Measurements from ENCODE around the gene NFS1. TPM values are rescaled to one million over a fixed set of nuclear protein-coding genes. Genes with fewer than 3 reads are reported as not detected.
"Not testable (repeated sequence)": the region's sequence is repeated elsewhere in the genome, so short reads cannot be mapped to it uniquely, and the experiment has no call there.

NFS1 gene
- total RNA-seq, 3 donors from 2014 or later: 29.0 to 39.4 (median 38.4) TPM

- not testable (repeated sequence) for H3K27me3 Mint-ChIP-seq (ENCODE audit: low read depth); ATAC-seq; H3K9me3 Mint-ChIP-seq; H3K4me3 Mint-ChIP-seq; DNase-seq
- Mint-ChIP-seq H3K4me1 (ENCODE audit: low read depth) (peaks cover 32% of the 10 kb centered on the region), H3K36me3 (ENCODE audit: insufficient read depth) (peaks cover 53% of the 10 kb centered on the region)
Measured at GRCh38 chr20:35706591-35707529, 7.7 kb upstream of the NFS1 start.

- H3K27me3 Mint-ChIP-seq (ENCODE audit: low read depth); H3K9me3 Mint-ChIP-seq; H3K4me3 Mint-ChIP-seq; DNase-seq; ATAC-seq: not testable (repeated sequence)
- peaks cover 22% of the 10 kb centered on the region for H3K4me1 Mint-ChIP-seq (ENCODE audit: low read depth)
- H3K36me3 Mint-ChIP-seq (ENCODE audit: insufficient read depth): peaks cover 47% of the 10 kb centered on the region
Measured at GRCh38 chr20:35705894-35706293, 6.7 kb upstream of the NFS1 start.

GRCh38 chr20:35704514-35705261, 5.5 kb upstream of the NFS1 start:
- no peak overlapping the region for H3K4me3 Mint-ChIP-seq
- DNase-seq: no peak
- no peaks in the 10 kb centered on the region for H3K9me3 Mint-ChIP-seq
- ATAC-seq: no peak
- no peaks in the 10 kb centered on the region for H3K27me3 Mint-ChIP-seq (ENCODE audit: low read depth)
- peaks cover 17% of the 10 kb centered on the region for H3K4me1 Mint-ChIP-seq (ENCODE audit: low read depth)
- peaks cover 45% of the 10 kb centered on the region for H3K36me3 Mint-ChIP-seq (ENCODE audit: insufficient read depth)

- H3K9me3 Mint-ChIP-seq: no peaks in the 10 kb centered on the region
- DNase-seq (no peak), ATAC-seq (no peak)
- peaks cover 37% of the 10 kb centered on the region for H3K36me3 Mint-ChIP-seq (ENCODE audit: insufficient read depth)
- peaks cover 17% of the 10 kb centered on the region for H3K4me1 Mint-ChIP-seq (ENCODE audit: low read depth)
- no peaks in the 10 kb centered on the region for H3K27me3 Mint-ChIP-seq (ENCODE audit: low read depth)
- H3K4me3 Mint-ChIP-seq: no peak overlapping the region
Measured at GRCh38 chr20:35702824-35703695, 3.9 kb upstream of the NFS1 start.

- ATAC-seq (no peak), DNase-seq (no peak)
- Mint-ChIP-seq H3K4me1 (ENCODE audit: low read depth) (peaks cover 25% of the 10 kb centered on the region), H3K36me3 (ENCODE audit: insufficient read depth) (peaks cover 38% of the 10 kb centered on the region), H3K9me3 (no peaks in the 10 kb centered on the region), H3K4me3 (peak overlapping the region; percentile 43), H3K27me3 (ENCODE audit: low read depth) (no peaks in the 10 kb centered on the region)
Measured at GRCh38 chr20:35702051-35702823, 3.1 kb upstream of the NFS1 start.

- Mint-ChIP-seq H3K36me3 (ENCODE audit: insufficient read depth) (peaks cover 38% of the 10 kb centered on the region), H3K9me3 (no peaks in the 10 kb centered on the region), H3K4me1 (ENCODE audit: low read depth) (peaks cover 28% of the 10 kb centered on the region), H3K4me3 (peak overlapping the region; percentile 87), H3K27me3 (ENCODE audit: low read depth) (no peaks in the 10 kb centered on the region)
- ATAC-seq (no peak), DNase-seq (no peak)
Measured at GRCh38 chr20:35700625-35701148, 1.5 kb upstream of the NFS1 start.

GRCh38 chr20:35699957-35700624, 939 bp upstream of the NFS1 start:
- peak overlapping the region; percentile 87 for H3K4me3 Mint-ChIP-seq
- peaks cover 30% of the 10 kb centered on the region for H3K4me1 Mint-ChIP-seq (ENCODE audit: low read depth)
- H3K9me3 Mint-ChIP-seq: no peaks in the 10 kb centered on the region
- no peak for ATAC-seq
- peaks cover 41% of the 10 kb centered on the region for H3K36me3 Mint-ChIP-seq (ENCODE audit: insufficient read depth)
- DNase-seq: no peak
- no peaks in the 10 kb centered on the region for H3K27me3 Mint-ChIP-seq (ENCODE audit: low read depth)

- Mint-ChIP-seq H3K36me3 (ENCODE audit: insufficient read depth) (peaks cover 28% of the 10 kb centered on the region), H3K4me1 (ENCODE audit: low read depth) (peaks cover 24% of the 10 kb centered on the region), H3K27me3 (ENCODE audit: low read depth) (no peaks in the 10 kb centered on the region), H3K9me3 (no peaks in the 10 kb centered on the region), H3K4me3 (peak overlapping the region; percentile 87)
- ATAC-seq (peak; percentile 33 to 40), DNase-seq (peak; percentile 10)
Measured at GRCh38 chr20:35698298-35699126, 640 bp downstream of the NFS1 start.

GRCh38 chr20:35697696-35698297, 1.4 kb downstream of the NFS1 start:
- Mint-ChIP-seq H3K9me3 (no peaks in the 10 kb centered on the region), H3K27me3 (ENCODE audit: low read depth) (no peaks in the 10 kb centered on the region), H3K4me3 (peak overlapping the region; percentile 87), H3K36me3 (ENCODE audit: insufficient read depth) (peaks cover 27% of the 10 kb centered on the region), H3K4me1 (ENCODE audit: low read depth) (peaks cover 23% of the 10 kb centered on the region)
- DNase-seq: no peak
- no peak for ATAC-seq

GRCh38 chr20:35695978-35696377, 3.2 kb downstream of the NFS1 start:
- Mint-ChIP-seq H3K27me3 (ENCODE audit: low read depth) (no peaks in the 10 kb centered on the region), H3K9me3 (no peaks in the 10 kb centered on the region), H3K4me1 (ENCODE audit: low read depth) (peaks cover 22% of the 10 kb centered on the region), H3K4me3 (no peak overlapping the region), H3K36me3 (ENCODE audit: insufficient read depth) (peaks cover 17% of the 10 kb centered on the region)
- ATAC-seq (no peak), DNase-seq (no peak)

GRCh38 chr20:35695245-35695749, 3.9 kb downstream of the NFS1 start:
- Mint-ChIP-seq H3K4me1 (ENCODE audit: low read depth) (peaks cover 19% of the 10 kb centered on the region), H3K4me3 (no peak overlapping the region), H3K9me3 (no peaks in the 10 kb centered on the region), H3K27me3 (ENCODE audit: low read depth) (no peaks in the 10 kb centered on the region), H3K36me3 (ENCODE audit: insufficient read depth) (peaks cover 20% of the 10 kb centered on the region)
- ATAC-seq: no peak
- no peak for DNase-seq

- H3K4me1 Mint-ChIP-seq (ENCODE audit: low read depth): no peaks in the 10 kb centered on the region
- H3K36me3 Mint-ChIP-seq (ENCODE audit: insufficient read depth): peaks cover 25% of the 10 kb centered on the region
- H3K9me3 Mint-ChIP-seq: no peaks in the 10 kb centered on the region
- H3K27me3 Mint-ChIP-seq (ENCODE audit: low read depth): no peaks in the 10 kb centered on the region
- ATAC-seq (no peak), DNase-seq (no peak)
- H3K4me3 Mint-ChIP-seq: no peak overlapping the region
Measured at GRCh38 chr20:35690265-35690664, 8.9 kb downstream of the NFS1 start.
